B cell (primary cell): ENCODE data around the gene VPS8. TPM values are rescaled to one million over a fixed set of nuclear protein-coding genes. Genes with fewer than 3 reads are reported as not detected.

ENCODE experiments used
- ATAC-seq: fragments of 200-7000 bp; cut with Tn5 transposase; one replicate; pipeline ENCODE4 v1.10.0; 2021; ENCODE audit warnings: low read depth, mild to moderate bottlenecking, moderate number of reproducible peaks, moderate library complexity
- CTCF ChIA-PET: fragments of 350-600 bp; sonication (Branson Sonifier 250); formaldehyde crosslinking; loops from one replicate; lab custom pipeline; 2021; ENCODE audit warnings: antibody characterized with exemption, inconsistent platforms; lab: Charles Lee
- POLR2A ChIA-PET: fragments of 350-600 bp; sonication (Branson Sonifier 250); formaldehyde crosslinking; loops from one replicate; lab custom pipeline; 2021; ENCODE audit warnings: antibody characterized with exemption; lab: Charles Lee
- DNase-seq: peaks from one replicate; pipeline ENCODE4 v3.0.0; 2013
- H2AFZ ChIP-seq: 2 replicates; pipeline ENCODE4 v1.6.1; 2012; ENCODE audit warnings: mild to moderate bottlenecking, low read depth, low read length; ENCODE audit not compliant: insufficient read depth, poor library complexity, severe bottlenecking
- H3K27ac ChIP-seq, 2 donors: 1 replicate in 1 of 2; 2 replicates in 1 of 2; pipeline ENCODE4 v1.5.1; 2012 to 2013; ENCODE audit warnings: low read length in 2 of 2, mild to moderate bottlenecking in 2 of 2, moderate library complexity in 1 of 2
- H3K27me3 ChIP-seq, 4 experiments: fragments of 200-600 bp in 1 of 4; sonication (generic) in 1 of 4; replicated peaks in 1 of 4; 1 replicate in 2 of 4; 2 replicates in 2 of 4; pipeline versions ENCODE4 v1.6.1 to v1.7.0; 2013 to 2016; ENCODE audit warnings: low read length in 3 of 4, mild to moderate bottlenecking in 2 of 4, mixed read lengths in 1 of 4, moderate library complexity in 1 of 4; ENCODE audit not compliant: insufficient read depth in 4 of 4, control insufficient read depth in 3 of 4; ENCODE audit errors: control extremely low read depth in 1 of 4
- H3K36me3 ChIP-seq, 2 experiments: replicated peaks in 1 of 2; 1 replicate in 1 of 2; 2 replicates in 1 of 2; pipeline versions ENCODE4 v1.6.1 to v1.7.1; 2013; ENCODE audit warnings: low read length in 1 of 2; ENCODE audit not compliant: insufficient read depth in 2 of 2, control insufficient read depth in 1 of 2; ENCODE audit errors: control extremely low read depth in 1 of 2, extremely low read depth in 1 of 2
- H3K4me1 ChIP-seq, 2 donors: fragments of 200-600 bp in 1 of 2; sonication (generic) in 1 of 2; 1 replicate in 1 of 2; 2 replicates in 1 of 2; pipeline versions ENCODE4 v1.5.1 to v1.6.1; 2013 to 2017; ENCODE audit warnings: low read length in 2 of 2; ENCODE audit not compliant: control insufficient read depth in 2 of 2, insufficient read depth in 2 of 2
- H3K4me2 ChIP-seq: replicated peaks from 2 replicates; pipeline ENCODE3; 2012; ENCODE audit warnings: mild to moderate bottlenecking, low read depth, low read length; ENCODE audit not compliant: poor library complexity, severe bottlenecking
- H3K4me3 ChIP-seq, 5 experiments: fragments of 200-600 bp in 1 of 5; sonication (generic) in 1 of 5; 1 replicate in 3 of 5; 2 replicates in 2 of 5; pipeline versions ENCODE4 v1.5.1 to v1.7.0; 2011 to 2016; ENCODE audit warnings: low read length in 4 of 5, mild to moderate bottlenecking in 4 of 5, low read depth in 2 of 5, control low read depth in 1 of 5, moderate library complexity in 1 of 5; ENCODE audit not compliant: insufficient read depth in 1 of 5; ENCODE audit errors: control extremely low read depth in 1 of 5, extremely low read depth in 1 of 5
- H3K79me2 ChIP-seq: fragments of 200-600 bp; sonication (generic); one replicate; pipeline ENCODE4 v1.6.0; 2016; ENCODE audit warnings: low read length; ENCODE audit not compliant: control insufficient read depth, insufficient read depth
- H3K9ac ChIP-seq: fragments of 200-600 bp; sonication (generic); 2 replicates; pipeline ENCODE4 v1.6.1; 2017; ENCODE audit warnings: mild to moderate bottlenecking, low read length, moderate library complexity
- H3K9me3 ChIP-seq, 3 donors: one replicate each; pipeline versions ENCODE4 v1.6.1 to v1.7.1; 2013; ENCODE audit warnings: low read length in 2 of 3; ENCODE audit not compliant: control insufficient read depth in 2 of 3, insufficient read depth in 1 of 3; ENCODE audit errors: control extremely low read depth in 1 of 3
- H4K20me1 ChIP-seq: 2 replicates; pipeline ENCODE4 v1.6.0; 2012; ENCODE audit warnings: mild to moderate bottlenecking, low read length; ENCODE audit not compliant: insufficient read depth, control insufficient read depth, poor library complexity, severe bottlenecking
- H3K27ac Mint-ChIP-seq: one replicate; pipeline ENCODE4 v1.8.0; 2021; ENCODE audit warnings: mixed read lengths
- H3K27me3 Mint-ChIP-seq: one replicate; pipeline ENCODE4 v1.8.0; 2021; ENCODE audit warnings: mixed read lengths
- H3K4me1 Mint-ChIP-seq: one replicate; pipeline ENCODE4 v1.8.0; 2021; ENCODE audit warnings: mixed read lengths
- H3K4me3 Mint-ChIP-seq: one replicate; pipeline ENCODE4 v1.8.0; 2021; ENCODE audit warnings: mixed read lengths
- H3K9me3 Mint-ChIP-seq: one replicate; pipeline ENCODE4 v1.8.0; 2022; ENCODE audit warnings: mixed read lengths; ENCODE audit not compliant: insufficient read depth
- EZH2 ChIP-seq: IDR thresholded peaks from 2 replicates; pipeline ENCODE4 v1.6.1; 2012; ENCODE audit warnings: borderline replicate concordance, low read depth, mild to moderate bottlenecking, moderate library complexity, low read length; ENCODE audit not compliant: insufficient read depth, poor library complexity, severe bottlenecking
- WGBS: methylation state at CpG from one replicate; pipeline ENCODE4 v1.1.5; 2013; ENCODE audit warnings: missing lambda C conversion rate; ENCODE audit not compliant: insufficient coverage; 5-methylcytosine and 5-hydroxymethylcytosine counted together
- intact Hi-C: fragments of 100-400 bp; cut with micrococcal nuclease; formaldehyde crosslinking; loops from one replicate; pipeline ENCODE4 v1.10.0; 2022
- polyA plus RNA-seq: library from polyadenylated mRNA; depleted of rRNA; stranded (reverse); fragments of >200 nt; gene quantifications from 2 replicates; pipeline ENCODE4 v1.2.3, GENCODE V29; 2012
- total RNA-seq, 2 donors: library from RNA; stranded (reverse); fragments of 120-200 nt in 1 of 2; gene quantifications; 1 replicate in 1 of 2; 2 replicates in 1 of 2; pipeline versions ENCODE4 v1.2.3 to v1.2.4, GENCODE V29; 2013 to 2022
- TF ChIP-seq, protein P1 (sequence below): fragments of 200-600 bp; IDR thresholded peaks from one replicate; pipeline ENCODE4 v1.8.0; 2022; ENCODE audit warnings: antibody characterized with exemption, mild to moderate bottlenecking

The VPS8 gene
- total and polyA plus RNA-seq, 2 donors (not counting 1 experiment from before 2014, with no cell fraction given): 18.3 to 95.6 TPM

DNA sequence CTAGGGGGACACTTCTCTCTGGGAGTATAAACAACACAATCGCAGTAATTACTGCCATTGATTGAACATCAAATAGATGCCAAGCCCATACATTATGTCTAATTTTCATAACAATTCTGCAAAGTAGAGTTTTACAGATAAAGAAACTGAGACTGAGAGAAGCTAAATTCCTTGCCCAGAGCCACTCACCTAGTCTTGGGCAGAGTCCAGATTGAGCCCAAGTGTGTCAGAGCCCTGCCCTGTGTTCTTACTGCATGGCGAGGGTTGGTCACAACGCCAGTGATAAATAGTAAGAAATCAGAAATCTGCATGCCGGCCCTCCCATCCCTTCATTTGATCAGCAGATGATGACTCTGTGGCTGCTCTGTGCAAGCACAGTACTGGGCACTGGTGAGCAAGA is 234.6 kb downstream of the VPS8 start:
- ChIA-PET CTCF (no interaction called here), POLR2A (no interaction called here)
- H3K4me3 Mint-ChIP-seq: no peak overlapping the region
- no peak for TF ChIP-seq EZH2
- TF ChIP-seq, protein P1, sequence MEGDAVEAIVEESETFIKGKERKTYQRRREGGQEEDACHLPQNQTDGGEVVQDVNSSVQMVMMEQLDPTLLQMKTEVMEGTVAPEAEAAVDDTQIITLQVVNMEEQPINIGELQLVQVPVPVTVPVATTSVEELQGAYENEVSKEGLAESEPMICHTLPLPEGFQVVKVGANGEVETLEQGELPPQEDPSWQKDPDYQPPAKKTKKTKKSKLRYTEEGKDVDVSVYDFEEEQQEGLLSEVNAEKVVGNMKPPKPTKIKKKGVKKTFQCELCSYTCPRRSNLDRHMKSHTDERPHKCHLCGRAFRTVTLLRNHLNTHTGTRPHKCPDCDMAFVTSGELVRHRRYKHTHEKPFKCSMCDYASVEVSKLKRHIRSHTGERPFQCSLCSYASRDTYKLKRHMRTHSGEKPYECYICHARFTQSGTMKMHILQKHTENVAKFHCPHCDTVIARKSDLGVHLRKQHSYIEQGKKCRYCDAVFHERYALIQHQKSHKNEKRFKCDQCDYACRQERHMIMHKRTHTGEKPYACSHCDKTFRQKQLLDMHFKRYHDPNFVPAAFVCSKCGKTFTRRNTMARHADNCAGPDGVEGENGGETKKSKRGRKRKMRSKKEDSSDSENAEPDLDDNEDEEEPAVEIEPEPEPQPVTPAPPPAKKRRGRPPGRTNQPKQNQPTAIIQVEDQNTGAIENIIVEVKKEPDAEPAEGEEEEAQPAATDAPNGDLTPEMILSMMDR: no peak
- Histone ChIP-seq H4K20me1 (no peaks in the 10 kb centered on the region), H3K36me3 (peaks cover 5 to 51% of the 10 kb centered on the region in 2 experiments), H3K4me2 (no peak overlapping the region), H3K27me3 (no peaks in the 10 kb centered on the region), H3K27ac (no peak overlapping the region), H3K4me3 (no peak overlapping the region), H2AFZ (no peak overlapping the region), H3K4me1 (no peaks in the 10 kb centered on the region), H3K9me3 (peaks cover 0 to 2% (median 0%) of the 10 kb centered on the region in 3 donors), H3K9ac (no peak overlapping the region), H3K79me2 (no peaks in the 10 kb centered on the region)
- intact Hi-C loops: no loop called here
- no peak for ATAC-seq
- no peak overlapping the region for H3K27ac Mint-ChIP-seq
- 96% methylated on average over 3 of the region's 4 CpGs for WGBS
- H3K4me1 Mint-ChIP-seq: no peaks in the 10 kb centered on the region
- H3K9me3 Mint-ChIP-seq: no peaks in the 10 kb centered on the region
- H3K27me3 Mint-ChIP-seq: no peaks in the 10 kb centered on the region
- no peak for DNase-seq

DNA sequence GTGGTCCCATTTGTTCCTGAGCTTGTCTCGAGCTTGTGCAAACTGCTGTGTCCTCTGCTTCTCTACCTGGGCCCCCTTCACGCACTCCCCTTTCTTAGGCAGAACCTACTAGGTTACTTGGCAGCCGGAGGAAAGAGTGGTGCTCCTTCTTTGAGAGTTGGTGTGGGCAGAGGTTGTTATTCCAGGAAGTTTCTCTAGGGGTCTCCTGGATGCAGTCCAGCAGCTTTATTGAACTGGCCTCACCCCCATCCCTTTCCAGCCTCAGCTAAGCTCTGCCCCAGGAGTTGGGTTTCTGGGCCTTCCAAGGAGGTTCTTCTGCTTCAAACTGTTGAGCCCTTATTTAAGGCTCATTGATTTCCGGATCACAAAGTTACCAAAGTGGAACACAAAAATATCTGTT is 237.7 kb downstream of the VPS8 start:
- POLR2A ChIA-PET: no interaction called here
- intact Hi-C loops: no loop called here

More for the DNA sequence above, 237.7 kb downstream of the VPS8 start:
- Mint-ChIP-seq H3K27ac (no peak overlapping the region), H3K4me1 (no peaks in the 10 kb centered on the region), H3K9me3 (no peaks in the 10 kb centered on the region), H3K4me3 (no peak overlapping the region), H3K27me3 (no peaks in the 10 kb centered on the region)
- TF ChIP-seq EZH2: no peak
- TF ChIP-seq, protein P1: no peak
- Histone ChIP-seq H3K9ac (no peak overlapping the region), H3K4me2 (no peak overlapping the region), H4K20me1 (no peaks in the 10 kb centered on the region), H3K27me3 (no peaks in the 10 kb centered on the region), H3K9me3 (peaks cover 0 to 9% (median 0%) of the 10 kb centered on the region in 3 donors), H2AFZ (no peak overlapping the region), H3K36me3 (peaks cover 7 to 64% of the 10 kb centered on the region in 2 experiments), H3K4me1 (no peaks in the 10 kb centered on the region), H3K27ac (no peak overlapping the region), H3K79me2 (no peaks in the 10 kb centered on the region), H3K4me3 (no peak overlapping the region)
- ATAC-seq (no peak), DNase-seq (no peak)
- WGBS: 100% methylated on average over 1 of the region's 4 CpGs
- CTCF ChIA-PET: interaction anchor here (0.6 kb wide), 1 partner anchor 60 kb away, joined by 3 read pairs; no protein-coding TSS in a partner anchor
